Measurements from ENCODE around the gene SF3B6. TPM values are rescaled to one million over a fixed set of nuclear protein-coding genes. Genes with fewer than 3 reads are reported as not detected.

Gene SF3B6
- total RNA-seq, 4 donors from 2014 or later: 91.3 to 150 (median 125) TPM

DNA sequence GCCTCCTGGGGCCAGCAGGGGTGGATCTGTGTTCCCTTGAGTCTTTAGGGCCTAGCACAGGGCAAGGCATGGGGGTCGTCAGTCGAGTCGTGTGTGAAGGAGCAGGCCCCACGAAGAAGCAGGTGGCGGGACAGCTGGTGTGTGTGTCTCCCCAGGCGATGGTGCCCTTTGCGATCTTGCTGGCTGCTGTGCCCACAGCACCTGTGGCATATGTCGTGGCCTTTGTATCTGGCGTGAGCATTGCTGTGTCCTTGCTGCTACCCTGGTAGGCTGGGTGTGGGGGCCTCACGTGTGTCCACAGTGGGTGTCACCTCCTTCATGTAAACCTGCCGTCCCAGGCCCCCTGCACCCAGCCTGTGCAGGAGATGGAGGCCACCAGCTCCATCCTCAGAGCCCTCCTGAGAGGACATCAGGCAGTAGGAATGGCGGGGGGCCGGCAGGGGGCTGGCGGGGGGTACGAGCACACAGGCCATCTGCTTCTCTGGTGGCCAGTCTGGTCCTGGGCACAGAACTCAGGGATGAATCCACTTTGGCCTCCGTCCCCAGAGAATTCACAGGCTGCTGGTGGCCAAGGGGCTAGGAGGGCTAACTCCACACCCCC lies 53.1 kb downstream of the SF3B6 start:
- Histone ChIP-seq H3K4me1 (no peaks in the 10 kb centered on the region), H3K27me3 (no peaks in the 10 kb centered on the region), H3K27ac (no peak overlapping the region), H3K9me3 (no peaks in the 10 kb centered on the region), H3K36me3 (peaks cover 0 to 57% (median 0%) of the 10 kb centered on the region in 3 donors), H3K4me3 (no peak overlapping the region)
- WGBS, 2 donors: 78 to 88% methylated on average over 6 to 12 of the region's 16 CpGs
- intact Hi-C loops (cut with DNase I): no loop called here
- no peak for TF ChIP-seq POLR2A (IDR thresholded peaks at IDR 0.05)
- TF ChIP-seq CTCF (IDR thresholded peaks at IDR 0.05): no peak
- no peak for DNase-seq

- DNase-seq: no peak
- no peaks in the 10 kb centered on the region for H3K9me3 ChIP-seq
- no peaks in the 10 kb centered on the region for H3K4me1 ChIP-seq
- 95% methylated on average over 8 to 12 of the region's 14 CpGs for WGBS, 2 donors
- no peak overlapping the region for H3K27ac ChIP-seq
- no peak overlapping the region for H3K4me3 ChIP-seq
- H3K27me3 ChIP-seq: no peaks in the 10 kb centered on the region
- TF ChIP-seq POLR2A (IDR thresholded peaks at IDR 0.05) (no peak), CTCF (IDR thresholded peaks at IDR 0.05) (no peak)
- peaks cover 0 to 51% (median 0%) of the 10 kb centered on the region in 3 donors for H3K36me3 ChIP-seq
- intact Hi-C loops (cut with DNase I): no loop called here
These were observed 53.7 kb downstream of the SF3B6 start for GRCh38 chr2:24022324-24022974.

DNA sequence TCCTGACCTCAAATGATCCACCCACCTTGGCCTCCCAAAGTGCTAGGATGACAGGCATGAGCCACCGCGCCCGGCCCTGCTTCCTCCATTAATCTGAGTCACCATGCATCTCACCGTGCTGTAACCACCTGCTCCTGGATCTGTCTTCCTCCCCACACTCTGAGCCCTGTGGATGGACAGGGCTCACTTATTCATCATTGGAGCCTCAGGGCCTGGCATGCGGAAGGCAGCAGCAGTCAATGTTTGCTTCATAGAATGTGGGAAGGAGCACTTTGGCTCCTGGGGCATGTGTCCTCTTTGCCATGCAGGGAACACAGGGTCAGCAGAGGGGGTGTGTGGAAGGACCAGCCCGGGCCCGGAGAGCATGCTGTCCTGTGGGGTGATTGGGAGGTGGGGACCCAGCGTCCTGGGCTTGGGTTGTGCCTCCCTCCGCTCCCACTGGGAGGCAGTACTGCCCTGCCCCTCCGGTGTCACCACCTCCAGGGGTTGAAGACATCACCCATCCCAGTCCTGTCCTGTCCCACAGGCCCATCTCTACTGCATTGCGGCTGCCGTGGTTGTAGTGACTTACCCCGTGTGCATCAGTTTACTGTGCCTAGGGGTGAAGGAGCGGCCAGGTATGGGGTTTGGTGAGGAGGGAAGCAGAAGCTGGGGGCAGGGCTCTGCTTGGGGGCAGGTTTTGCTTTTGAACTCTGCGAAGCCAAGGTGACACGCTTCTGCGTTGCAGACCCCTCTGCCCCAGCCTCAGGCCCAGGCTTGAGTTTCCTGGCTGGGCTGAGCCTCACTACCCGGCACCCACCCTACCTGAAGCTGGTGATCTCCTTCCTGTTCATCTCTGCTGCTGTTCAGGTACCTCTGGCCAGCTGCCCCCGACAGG lies 54.8 kb downstream of the SF3B6 start:
- DNase-seq: no peak
- intact Hi-C loops (cut with DNase I): no loop called here
- Histone ChIP-seq H3K27me3 (no peaks in the 10 kb centered on the region), H3K9me3 (no peaks in the 10 kb centered on the region), H3K36me3 (peaks cover 0 to 40% (median 0%) of the 10 kb centered on the region in 3 donors), H3K4me3 (no peak overlapping the region), H3K27ac (no peak overlapping the region), H3K4me1 (no peaks in the 10 kb centered on the region)
- TF ChIP-seq CTCF (IDR thresholded peaks at IDR 0.05): peak in 2 of 6 experiments; percentile 7 to 31
- TF ChIP-seq POLR2A (IDR thresholded peaks at IDR 0.05): no peak
- 70 to 84% methylated on average over 6 to 9 of the region's 19 CpGs for whole genome bisulfite sequencing, 2 donors

GRCh38 chr2:24020244-24020643 lies 55.9 kb downstream of the SF3B6 start:
- no peak for DNase-seq
- H3K27ac ChIP-seq: no peak overlapping the region
- no peaks in the 10 kb centered on the region for H3K4me1 ChIP-seq
- H3K27me3 ChIP-seq: no peaks in the 10 kb centered on the region
- H3K36me3 ChIP-seq: peaks cover 0 to 29% (median 0%) of the 10 kb centered on the region in 3 donors
- intact Hi-C loops (cut with DNase I): no loop called here
- H3K9me3 ChIP-seq: no peaks in the 10 kb centered on the region
- H3K4me3 ChIP-seq: no peak overlapping the region
- 79 to 83% methylated on average over 3 to 4 of the region's 4 CpGs for WGBS, 2 donors
- TF ChIP-seq POLR2A (IDR thresholded peaks at IDR 0.05) (no peak), CTCF (IDR thresholded peaks at IDR 0.05) (no peak)

GRCh38 chr2:24019729-24020128 lies 56.4 kb downstream of the SF3B6 start:
- no peak for TF ChIP-seq POLR2A (IDR thresholded peaks at IDR 0.05)
- TF ChIP-seq CTCF (IDR thresholded peaks at IDR 0.05): no peak
- H3K4me1 ChIP-seq: no peaks in the 10 kb centered on the region
- H3K36me3 ChIP-seq: peaks cover 0 to 24% (median 0%) of the 10 kb centered on the region in 3 donors
- H3K4me3 ChIP-seq: no peak overlapping the region
- no peaks in the 10 kb centered on the region for H3K9me3 ChIP-seq
- H3K27me3 ChIP-seq: no peaks in the 10 kb centered on the region
- intact Hi-C loops (cut with DNase I): no loop called here
- H3K27ac ChIP-seq: no peak overlapping the region
- WGBS, 2 donors: 60 to 100% methylated on average over 1 of the region's 5 CpGs
- DNase-seq: no peak
